Nucleus accumbens (tissue), 56 donors: ENCODE results near the gene NIP7.

ENCODE experiments used
- DNase-seq, 56 donors: peaks; one replicate each; lab custom pipeline; 2025; lab: John Stamatoyannopoulos, UW

The NIP7 gene

GRCh38 chr16:69318177-69318910 is 21.2 kb upstream of the NIP7 start:
- DNase-seq = no peak

- DNase-seq = no peak
Observed at GRCh38 chr16:69318911-69319289, 20.7 kb upstream of the NIP7 start.

GRCh38 chr16:69319381-69319780 is 20.2 kb upstream of the NIP7 start:
- DNase-seq = no peak

- no peak for DNase-seq
Observed at GRCh38 chr16:69319826-69320739, 19.5 kb upstream of the NIP7 start.

GRCh38 chr16:69320740-69321073 is 18.9 kb upstream of the NIP7 start:
- DNase-seq = no peak

GRCh38 chr16:69321080-69321479 is 18.5 kb upstream of the NIP7 start:
- DNase-seq = no peak

- no peak for DNase-seq
Observed at GRCh38 chr16:69322343-69322742, 17.2 kb upstream of the NIP7 start.

GRCh38 chr16:69323415-69323814 is 16.2 kb upstream of the NIP7 start:
- no peak for DNase-seq

GRCh38 chr16:69324013-69324531 is 15.5 kb upstream of the NIP7 start:
- DNase-seq = peak in 17 of 56 donors; percentile 2 to 59 (median 19)

- DNase-seq = no peak
Observed at GRCh38 chr16:69324585-69325253, 14.9 kb upstream of the NIP7 start.

- no peak for DNase-seq
Observed at GRCh38 chr16:69325784-69326171, 13.8 kb upstream of the NIP7 start.

- DNase-seq = no peak
Observed at GRCh38 chr16:69326172-69326873, 13.2 kb upstream of the NIP7 start.

GRCh38 chr16:69327585-69328310 is 11.8 kb upstream of the NIP7 start:
- DNase-seq = no peak

- DNase-seq = peak in 1 of 56 donors; percentile 5
Observed at GRCh38 chr16:69328854-69329316, 10.7 kb upstream of the NIP7 start.

GRCh38 chr16:69329369-69330285 is 9.9 kb upstream of the NIP7 start:
- DNase-seq = peak in 24 of 56 donors; percentile 37 to 78 (median 58)

- peak; percentile 53 to 96 (median 88) for DNase-seq
Observed at GRCh38 chr16:69330286-69331109, 9.1 kb upstream of the NIP7 start, which contains the start of gene PDF. PDF (minus strand) TSS chr16:69330588; CDS start chr16:69330570, 18 bp downstream.

- no peak for DNase-seq
Observed at GRCh38 chr16:69334696-69335095, 4.9 kb upstream of the NIP7 start.
